Glutamatergic neuron (in vitro differentiated cells): Measurements from ENCODE around the gene RBM26. TPM values are rescaled to one million over a fixed set of nuclear protein-coding genes. Genes with fewer than 3 reads are reported as not detected.

ENCODE experiments used
- DNase-seq: peaks from one replicate; pipeline ENCODE4 v3.0.0; 2022
- H3K27ac Mint-ChIP-seq: one replicate; pipeline ENCODE4 v1.8.0; 2020; ENCODE audit warnings: mild to moderate bottlenecking, mixed read lengths, inconsistent platforms; ENCODE audit not compliant: unreplicated experiment
- H3K27me3 Mint-ChIP-seq: one replicate; pipeline ENCODE4 v1.8.0; 2020; ENCODE audit warnings: mild to moderate bottlenecking, moderate library complexity, mixed read lengths, inconsistent platforms; ENCODE audit not compliant: unreplicated experiment
- H3K36me3 Mint-ChIP-seq: one replicate; pipeline ENCODE4 v1.8.0; 2020; ENCODE audit warnings: mild to moderate bottlenecking, mixed read lengths, inconsistent platforms; ENCODE audit not compliant: unreplicated experiment
- H3K4me1 Mint-ChIP-seq: one replicate; pipeline ENCODE4 v1.8.0; 2020; ENCODE audit warnings: mild to moderate bottlenecking, low read depth, mixed read lengths, inconsistent platforms; ENCODE audit not compliant: unreplicated experiment
- H3K4me3 Mint-ChIP-seq: one replicate; pipeline ENCODE4 v1.8.0; 2020; ENCODE audit warnings: mild to moderate bottlenecking, mixed read lengths, inconsistent platforms; ENCODE audit not compliant: unreplicated experiment
- H3K9me3 Mint-ChIP-seq: one replicate; pipeline ENCODE4 v1.8.0; 2020; ENCODE audit warnings: mild to moderate bottlenecking, moderate library complexity, mixed read lengths, inconsistent platforms; ENCODE audit not compliant: unreplicated experiment
- CTCF ChIP-seq: fragments of 200-600 bp; sonication (generic); IDR thresholded peaks from one replicate; pipeline ENCODE4 v1.5.0; 2021; ENCODE audit not compliant: partially characterized antibody, unreplicated experiment
- total RNA-seq: library from RNA; stranded (reverse); fragmentation: NEBNext Ultra II Directional; extraction: Animal tissue kit (Norgen Biotek cat#: 25700); gene quantifications from one replicate; pipeline ENCODE4 v1.2.1, GENCODE V29; 2021; ENCODE audit not compliant: unreplicated experiment

Gene RBM26
- total RNA-seq, 1 donor from 2014 or later: 51.4 TPM

DNA sequence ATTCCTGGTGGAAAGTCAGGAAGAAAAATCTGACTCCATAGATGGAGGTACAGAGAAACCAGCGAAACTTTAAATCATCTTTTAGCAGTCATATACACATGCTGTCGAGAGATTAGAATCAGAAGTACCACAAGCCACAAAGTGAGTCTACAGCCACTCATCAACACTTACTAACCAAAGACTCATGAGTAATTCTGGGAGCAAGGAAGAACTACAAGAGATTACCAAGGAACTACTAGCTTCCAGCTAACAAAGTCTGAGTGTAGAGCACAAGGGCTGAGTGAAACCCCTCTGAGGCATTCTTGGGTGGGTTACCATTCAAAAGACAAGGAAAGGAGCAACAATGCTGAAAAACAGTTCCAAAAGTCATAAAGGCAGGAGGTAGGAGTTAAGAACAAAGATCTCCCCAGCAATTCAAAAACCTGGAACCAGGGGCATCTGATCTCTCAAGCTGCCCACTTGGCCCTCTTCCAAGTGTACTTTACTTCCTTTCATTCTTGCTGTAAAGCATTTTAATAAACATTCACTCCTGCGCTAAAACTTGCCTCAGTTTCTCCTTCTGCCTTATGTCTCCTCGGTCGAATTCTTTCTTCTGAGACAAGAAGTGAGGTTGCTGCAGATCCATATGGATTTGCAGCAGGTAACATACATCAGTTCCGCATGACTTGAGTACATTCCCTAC, 13.0 kb downstream of the RBM26 start:
- DNase-seq: no peak
- TF ChIP-seq CTCF: no peak
- Mint-ChIP-seq H3K9me3 (peaks cover 3% of the 10 kb centered on the region), H3K36me3 (peaks cover 17% of the 10 kb centered on the region), H3K27ac (no peak overlapping the region), H3K27me3 (no peaks in the 10 kb centered on the region), H3K4me3 (no peak overlapping the region), H3K4me1 (peaks cover 19% of the 10 kb centered on the region)

- Mint-ChIP-seq H3K9me3 (peaks cover under 1% of the 10 kb centered on the region), H3K36me3 (no peaks in the 10 kb centered on the region), H3K4me1 (peaks cover 15% of the 10 kb centered on the region)
Observed at GRCh38 chr13:79389026-79389425, 17.0 kb downstream of the RBM26 start.

DNA sequence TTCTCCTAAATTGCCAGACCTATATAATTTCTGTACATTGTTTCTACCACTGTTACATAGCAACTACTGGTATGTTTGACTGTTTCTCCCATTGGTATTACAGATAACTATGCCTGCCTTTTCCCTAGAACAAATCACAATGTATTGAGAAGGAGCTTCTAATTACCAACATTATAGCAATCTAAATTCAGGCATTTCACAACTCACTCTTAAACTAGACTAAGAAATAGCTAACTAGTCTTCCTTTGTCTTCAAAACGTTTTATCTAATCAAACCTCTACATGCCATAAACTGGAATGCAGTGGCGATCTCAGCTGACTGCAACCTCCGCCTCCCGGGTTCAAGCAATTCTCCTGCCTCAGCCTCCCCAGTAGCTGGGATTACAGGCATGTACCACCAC, 18.2 kb downstream of the RBM26 start:
- no peak for DNase-seq
- H3K36me3 Mint-ChIP-seq: no peaks in the 10 kb centered on the region
- no peaks in the 10 kb centered on the region for H3K9me3 Mint-ChIP-seq
- no peak overlapping the region for H3K27ac Mint-ChIP-seq
- TF ChIP-seq CTCF: no peak
- peaks cover 9% of the 10 kb centered on the region for H3K4me1 Mint-ChIP-seq
- no peaks in the 10 kb centered on the region for H3K27me3 Mint-ChIP-seq
- H3K4me3 Mint-ChIP-seq: no peak overlapping the region

More at GRCh38 chr13:79389026-79389425, 17.0 kb downstream of the RBM26 start:
- Mint-ChIP-seq H3K27ac (no peak overlapping the region), H3K4me3 (no peak overlapping the region), H3K27me3 (no peaks in the 10 kb centered on the region)
- no peak for DNase-seq
- no peak for TF ChIP-seq CTCF

DNA sequence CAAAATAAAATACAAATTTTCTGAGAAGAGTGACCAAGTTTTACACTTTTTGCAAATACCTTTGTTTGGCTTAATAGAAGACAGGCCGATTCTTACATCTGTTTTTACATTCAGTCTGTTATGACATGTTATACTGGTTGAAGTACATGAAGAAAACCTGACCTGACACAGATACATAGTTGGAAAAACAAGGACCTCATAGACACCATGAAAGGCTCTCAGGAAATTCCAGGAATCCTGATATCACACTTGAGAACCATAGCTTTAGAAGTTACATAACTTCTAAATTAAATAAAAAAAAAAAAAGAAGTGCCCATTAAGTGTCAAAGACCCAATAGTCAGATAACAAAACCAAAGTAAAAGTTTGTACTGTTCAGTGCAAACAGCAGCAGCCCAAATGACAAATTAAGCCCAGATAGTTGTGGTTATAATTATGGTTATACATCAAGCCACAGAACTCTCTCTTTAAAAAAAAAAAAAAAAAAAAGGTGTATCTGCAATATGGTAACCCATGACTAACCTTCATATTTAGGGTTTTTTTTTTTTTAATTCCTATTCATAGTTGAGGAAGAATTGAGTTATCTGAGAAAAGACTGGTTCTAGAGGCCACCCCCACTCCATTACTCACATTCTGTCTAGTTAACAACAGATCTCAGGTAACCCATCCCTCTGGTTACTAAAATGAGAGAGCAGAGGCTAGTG, 19.8 kb downstream of the RBM26 start:
- no peaks in the 10 kb centered on the region for H3K36me3 Mint-ChIP-seq
- no peak for DNase-seq
- H3K27me3 Mint-ChIP-seq: no peaks in the 10 kb centered on the region
- H3K4me1 Mint-ChIP-seq: peaks cover 14% of the 10 kb centered on the region
- no peaks in the 10 kb centered on the region for H3K9me3 Mint-ChIP-seq
- H3K27ac Mint-ChIP-seq: no peak overlapping the region
- no peak overlapping the region for H3K4me3 Mint-ChIP-seq
- TF ChIP-seq CTCF: no peak

- no peak overlapping the region for H3K4me3 Mint-ChIP-seq
- no peaks in the 10 kb centered on the region for H3K27me3 Mint-ChIP-seq
- H3K36me3 Mint-ChIP-seq: no peaks in the 10 kb centered on the region
- no peak overlapping the region for H3K27ac Mint-ChIP-seq
- H3K9me3 Mint-ChIP-seq: no peaks in the 10 kb centered on the region
- peaks cover 14% of the 10 kb centered on the region for H3K4me1 Mint-ChIP-seq
- no peak for TF ChIP-seq CTCF
- no peak for DNase-seq
Observed at GRCh38 chr13:79385694-79386093, 20.4 kb downstream of the RBM26 start.
